Thoracic aorta (tissue), 2 donors: ENCODE data around the gene SFMBT2. TPM values are rescaled to one million over a fixed set of nuclear protein-coding genes. Genes with fewer than 3 reads are reported as not detected.

Experiments used
- ATAC-seq: fragments of 150-250 bp; one replicate; pipeline ENCODE4 v1.8.0; 2017; ENCODE audit warnings: low read depth; ENCODE audit not compliant: insufficient number of reproducible peaks, low FRiP score
- DNase-seq: peaks from one replicate; pipeline ENCODE4 v3.0.0-alpha.2; 2020; ENCODE audit warnings: low spot score
- H3K27ac ChIP-seq, 2 donors: fragments of 200-600 bp; sonication (generic); 1 replicate in 1 of 2; 2 replicates in 1 of 2; pipeline ENCODE4 v1.5.1; 2016; ENCODE audit warnings: mild to moderate bottlenecking in 2 of 2, moderate library complexity in 2 of 2
- H3K27me3 ChIP-seq: fragments of 200-600 bp; sonication (generic); replicated peaks from 2 replicates; pipeline ENCODE4 v1.6.0; 2016; ENCODE audit warnings: mild to moderate bottlenecking; ENCODE audit not compliant: insufficient read depth
- H3K36me3 ChIP-seq: fragments of 200-600 bp; sonication (generic); one replicate; pipeline ENCODE4 v1.5.1; 2016
- H3K4me1 ChIP-seq, 2 donors: fragments of 200-600 bp; sonication (generic); 1 replicate in 1 of 2; 2 replicates in 1 of 2; pipeline versions ENCODE4 v1.5.1 to v1.6.0; 2016; ENCODE audit warnings: low read depth in 2 of 2, mild to moderate bottlenecking in 1 of 2; ENCODE audit not compliant: control insufficient read depth in 1 of 2
- H3K4me3 ChIP-seq: fragments of 200-600 bp; sonication (generic); 2 replicates; pipeline ENCODE4 v1.5.1; 2016; ENCODE audit warnings: mild to moderate bottlenecking
- H3K9me3 ChIP-seq: fragments of 200-600 bp; sonication (generic); 2 replicates; pipeline ENCODE4 v1.5.1; 2016
- CTCF ChIP-seq: fragments of 200-600 bp; sonication (generic); IDR thresholded peaks from one replicate; pipeline ENCODE4 v1.5.1; 2019; ENCODE audit warnings: antibody characterized with exemption
- total RNA-seq, 2 donors: library from RNA; depleted of rRNA; stranded (reverse); fragments of >200 nt; gene quantifications; one replicate each; pipeline versions ENCODE4 v1.1.0 to v1.2.3, GENCODE V29; 2016

The SFMBT2 gene
- total RNA-seq, 2 donors from 2014 or later, result 8.5 to 9.0 TPM

GRCh38 chr10:7285522-7286322 is 125.1 kb downstream of the SFMBT2 start:
- no peak for ATAC-seq
- no peaks in the 10 kb centered on the region for H3K9me3 ChIP-seq
- no peak for DNase-seq
- TF ChIP-seq CTCF, result no peak
- no peaks in the 10 kb centered on the region for H3K27me3 ChIP-seq
- H3K27ac ChIP-seq, result no peak overlapping the region
- no peak overlapping the region for H3K4me3 ChIP-seq
- no peaks in the 10 kb centered on the region for H3K4me1 ChIP-seq
- no peaks in the 10 kb centered on the region for H3K36me3 ChIP-seq

- H3K27me3 ChIP-seq, result no peaks in the 10 kb centered on the region
- no peak for TF ChIP-seq CTCF
- H3K9me3 ChIP-seq, result no peaks in the 10 kb centered on the region
- H3K36me3 ChIP-seq, result no peaks in the 10 kb centered on the region
- ATAC-seq (no peak), DNase-seq (no peak)
- H3K4me1 ChIP-seq, result no peaks in the 10 kb centered on the region
- H3K27ac ChIP-seq, result no peak overlapping the region
- H3K4me3 ChIP-seq, result no peak overlapping the region
Measured at GRCh38 chr10:7283246-7283645, 127.6 kb downstream of the SFMBT2 start.

GRCh38 chr10:7282457-7282856 is 128.4 kb downstream of the SFMBT2 start:
- DNase-seq (no peak), ATAC-seq (no peak)
- H3K9me3 ChIP-seq, result no peaks in the 10 kb centered on the region
- no peak overlapping the region for H3K4me3 ChIP-seq
- H3K36me3 ChIP-seq, result no peaks in the 10 kb centered on the region
- H3K27me3 ChIP-seq, result no peaks in the 10 kb centered on the region
- TF ChIP-seq CTCF, result no peak
- no peaks in the 10 kb centered on the region for H3K4me1 ChIP-seq
- H3K27ac ChIP-seq, result no peak overlapping the region

GRCh38 chr10:7281429-7281828 is 129.4 kb downstream of the SFMBT2 start:
- DNase-seq (no peak), ATAC-seq (no peak)
- no peak overlapping the region for H3K4me3 ChIP-seq
- no peaks in the 10 kb centered on the region for H3K36me3 ChIP-seq
- no peak overlapping the region for H3K27ac ChIP-seq
- no peak for TF ChIP-seq CTCF
- no peaks in the 10 kb centered on the region for H3K4me1 ChIP-seq
- no peaks in the 10 kb centered on the region for H3K9me3 ChIP-seq
- H3K27me3 ChIP-seq, result no peaks in the 10 kb centered on the region

GRCh38 chr10:7279303-7279702 is 131.5 kb downstream of the SFMBT2 start:
- ATAC-seq, result no peak
- Histone ChIP-seq H3K36me3 (no peaks in the 10 kb centered on the region), H3K4me1 (no peaks in the 10 kb centered on the region), H3K9me3 (no peaks in the 10 kb centered on the region), H3K27me3 (no peaks in the 10 kb centered on the region), H3K27ac (no peak overlapping the region), H3K4me3 (no peak overlapping the region)
- DNase-seq, result no peak
- TF ChIP-seq CTCF, result no peak
